Measurements from ENCODE around the gene PPP1R15B.

DNA sequence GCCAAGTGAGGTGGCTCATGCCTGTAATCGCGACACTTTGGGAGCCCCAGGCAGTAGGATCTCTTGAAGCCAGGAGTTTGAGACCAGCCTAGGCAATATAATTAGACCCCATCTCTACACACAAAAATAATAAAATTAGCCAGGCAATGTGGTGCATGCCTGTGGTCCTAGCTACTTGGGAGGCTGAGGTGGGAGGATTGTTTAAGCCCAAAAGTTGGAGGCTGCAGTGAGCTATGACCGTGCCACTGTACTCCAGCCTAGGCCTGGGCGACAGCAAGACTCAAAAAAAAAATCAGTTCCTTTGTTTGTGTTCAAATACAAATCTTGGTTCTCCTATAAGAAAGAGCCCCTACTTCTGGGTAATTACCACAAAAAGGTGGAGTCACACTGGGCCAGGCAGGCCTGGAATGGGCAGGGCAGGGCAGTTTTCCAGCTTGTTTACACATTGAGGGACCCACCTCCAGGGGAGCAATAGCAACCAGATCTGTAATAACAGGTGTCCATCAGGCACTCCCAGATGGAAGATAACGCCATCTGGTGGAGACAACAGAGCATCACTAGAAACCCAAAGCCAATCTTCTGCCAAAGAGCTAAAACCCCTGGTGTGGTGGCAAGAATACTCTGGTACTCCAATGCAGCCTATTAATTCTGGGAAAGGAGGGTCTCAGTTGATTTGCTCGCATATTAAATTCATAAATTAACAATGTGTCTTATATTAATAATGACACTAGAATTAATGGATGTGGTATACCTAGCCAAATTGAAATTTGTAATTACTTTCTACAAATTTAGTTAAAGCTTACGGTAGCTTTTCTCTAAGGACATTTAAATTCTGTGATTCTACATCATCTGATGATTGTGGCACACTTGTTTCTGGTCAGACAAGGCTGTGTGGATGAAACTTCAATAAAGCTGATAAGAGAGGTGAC is 13.2 kb downstream of the PPP1R15B start:
- TF ChIP-seq CTCF (IDR thresholded peaks at IDR 0.05) (peak in 5 of 7 experiments; percentile 68 to 82 (median 80)), POLR2A (IDR thresholded peaks at IDR 0.05) (no peak), EP300 (IDR thresholded peaks at IDR 0.05) (no peak)
